Omental fat pad (tissue), 4 donors: ENCODE results near the gene CHRM2. TPM values are rescaled to one million over a fixed set of nuclear protein-coding genes. Genes with fewer than 3 reads are reported as not detected.

Source experiments
- ATAC-seq: fragments of 150-250 bp; one replicate; pipeline ENCODE4 v1.9.1; 2016; ENCODE audit warnings: mild to moderate bottlenecking, moderate library complexity; ENCODE audit not compliant: low FRiP score
- DNase-seq: peaks from one replicate; pipeline ENCODE4 v3.0.0-alpha.2; 2019; ENCODE audit warnings: low spot score
- CTCF ChIP-seq, 3 donors: fragments of 450-650 bp; IDR thresholded peaks; one replicate each; pipeline ENCODE4 v1.5.1; 2016 to 2017; ENCODE audit warnings: antibody characterized with exemption in 3 of 3, mild to moderate bottlenecking in 3 of 3, moderate library complexity in 2 of 3
- total RNA-seq, 4 donors: library from RNA; depleted of rRNA; stranded (reverse); fragments of >200 nt; gene quantifications; one replicate each; pipeline ENCODE4 v1.1.0, GENCODE V29; 2016

Gene CHRM2
- total RNA-seq, 4 donors from 2014 or later: 0.09 to 0.47 TPM; not detected in 2

- ATAC-seq: no peak
- DNase-seq: no peak
- no peak for TF ChIP-seq CTCF (IDR thresholded peaks at IDR 0.05)
Measured at GRCh38 chr7:137000621-137001020, 132.2 kb downstream of the CHRM2 start.

- DNase-seq (no peak), ATAC-seq (no peak)
- TF ChIP-seq CTCF (IDR thresholded peaks at IDR 0.05): no peak
Measured at GRCh38 chr7:137001041-137001440, 132.6 kb downstream of the CHRM2 start.

GRCh38 chr7:137001478-137001877, 133.0 kb downstream of the CHRM2 start:
- ATAC-seq (no peak), DNase-seq (no peak)
- no peak for TF ChIP-seq CTCF (IDR thresholded peaks at IDR 0.05)

GRCh38 chr7:137003086-137003485, 134.6 kb downstream of the CHRM2 start:
- no peak for TF ChIP-seq CTCF (IDR thresholded peaks at IDR 0.05)
- DNase-seq (no peak), ATAC-seq (no peak)

DNA sequence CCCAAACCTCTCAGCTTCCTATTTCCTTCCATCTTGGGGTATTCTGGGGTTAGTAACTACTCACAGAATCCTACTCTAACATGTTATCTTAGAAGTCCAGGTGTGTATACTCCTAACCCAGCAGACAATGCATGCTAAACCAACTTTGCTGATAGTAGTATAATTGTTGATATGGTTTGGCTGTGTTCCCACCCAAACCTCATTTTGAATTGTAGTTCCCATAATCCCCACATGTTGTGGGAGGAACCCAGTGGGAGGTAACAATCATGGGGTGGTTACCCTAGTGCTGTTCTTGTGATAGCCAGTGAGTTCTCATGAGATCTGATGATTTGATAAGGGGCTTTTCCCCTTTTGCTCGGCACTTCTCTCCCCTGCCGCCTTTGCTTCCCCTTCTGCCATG, 135.1 kb downstream of the CHRM2 start:
- DNase-seq (no peak), ATAC-seq (no peak)
- no peak for TF ChIP-seq CTCF (IDR thresholded peaks at IDR 0.05)

GRCh38 chr7:137005873-137006272, 137.4 kb downstream of the CHRM2 start:
- ATAC-seq (no peak), DNase-seq (no peak)
- TF ChIP-seq CTCF (IDR thresholded peaks at IDR 0.05): no peak

DNA sequence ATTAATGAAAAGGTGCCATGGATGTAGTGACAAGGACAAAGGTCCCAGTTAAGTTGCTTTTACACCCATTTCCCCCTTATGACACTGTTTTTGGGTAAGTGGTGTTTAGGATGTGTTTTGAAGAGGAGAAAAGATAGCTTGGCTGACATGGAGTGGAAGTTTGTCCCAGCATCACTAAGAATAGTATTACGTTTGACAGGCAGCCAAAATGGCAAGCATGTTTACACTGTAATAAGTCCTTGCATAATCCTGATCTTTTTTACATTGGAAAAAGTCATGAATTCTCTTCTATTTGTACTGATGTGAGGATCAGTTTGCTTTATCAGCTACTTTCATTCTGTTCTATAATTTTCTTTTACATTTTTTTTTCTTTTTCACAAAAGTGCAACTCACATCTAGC, 137.8 kb downstream of the CHRM2 start:
- DNase-seq: no peak
- no peak for ATAC-seq
- TF ChIP-seq CTCF (IDR thresholded peaks at IDR 0.05): no peak
